HPDE6-E6E7 (cell line): ENCODE data around the gene STK38L.
"Not testable (repeated sequence)": the region's sequence is repeated elsewhere in the genome, so short reads cannot be mapped to it uniquely, and the experiment has no call there.

Experiments
- DNase-seq: peaks from one replicate; pipeline ENCODE4 v3.0.0; 2011; ENCODE audit warnings: missing footprints; ENCODE audit errors: extremely low spot score

The STK38L gene

DNA sequence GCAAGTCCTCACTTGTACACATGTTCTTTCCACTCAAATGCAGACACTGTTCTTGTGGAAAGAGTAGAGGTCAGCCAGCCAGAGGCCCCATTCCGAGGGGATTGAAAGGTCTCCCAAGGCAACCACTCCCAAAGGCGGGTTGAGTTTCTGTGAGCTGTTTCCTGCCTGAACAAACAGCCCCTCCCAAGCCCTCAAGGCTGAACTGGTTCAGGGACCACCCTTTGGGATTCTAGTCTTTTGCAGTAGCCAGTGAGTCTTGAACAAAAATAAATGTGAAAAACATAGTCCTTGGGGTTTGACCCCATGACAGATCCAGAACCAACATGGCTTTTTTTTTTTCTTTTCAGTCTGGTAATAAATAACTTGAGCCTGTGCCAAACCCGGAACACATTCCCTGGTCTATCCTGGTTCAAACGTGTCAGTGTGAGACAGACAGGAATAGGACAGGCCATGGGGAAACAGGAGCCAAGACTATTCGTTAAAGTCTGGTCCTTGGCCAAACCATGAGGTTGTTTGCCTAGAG is 17.6 kb upstream of the STK38L start:
- DNase-seq, result peak; percentile 49

GRCh38 chr12:27229367-27229766 is 14.7 kb upstream of the STK38L start:
- no peak for DNase-seq

DNA sequence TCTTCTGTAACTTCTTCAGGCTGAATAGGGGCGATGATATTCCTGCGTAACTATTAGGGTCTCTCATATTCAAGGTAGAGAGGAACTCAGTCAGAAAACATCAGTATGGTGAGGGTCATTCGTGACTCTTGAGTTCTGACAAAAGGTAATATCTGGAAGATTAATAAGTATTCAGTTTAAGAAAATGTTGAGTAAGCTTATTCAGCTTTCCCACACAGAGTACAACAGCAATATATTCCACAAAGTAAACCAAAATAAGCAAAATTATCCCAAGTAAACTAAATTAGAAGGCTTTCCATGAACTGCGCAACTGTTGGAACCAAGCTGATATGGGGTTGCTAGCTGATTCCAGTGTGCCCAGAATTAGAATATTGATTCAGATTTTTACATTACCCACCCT is 12.7 kb upstream of the STK38L start:
- not testable (repeated sequence) for DNase-seq

GRCh38 chr12:27233814-27234213 is 10.3 kb upstream of the STK38L start:
- DNase-seq, result no peak

GRCh38 chr12:27236498-27236897 is 7.6 kb upstream of the STK38L start:
- no peak for DNase-seq

DNA sequence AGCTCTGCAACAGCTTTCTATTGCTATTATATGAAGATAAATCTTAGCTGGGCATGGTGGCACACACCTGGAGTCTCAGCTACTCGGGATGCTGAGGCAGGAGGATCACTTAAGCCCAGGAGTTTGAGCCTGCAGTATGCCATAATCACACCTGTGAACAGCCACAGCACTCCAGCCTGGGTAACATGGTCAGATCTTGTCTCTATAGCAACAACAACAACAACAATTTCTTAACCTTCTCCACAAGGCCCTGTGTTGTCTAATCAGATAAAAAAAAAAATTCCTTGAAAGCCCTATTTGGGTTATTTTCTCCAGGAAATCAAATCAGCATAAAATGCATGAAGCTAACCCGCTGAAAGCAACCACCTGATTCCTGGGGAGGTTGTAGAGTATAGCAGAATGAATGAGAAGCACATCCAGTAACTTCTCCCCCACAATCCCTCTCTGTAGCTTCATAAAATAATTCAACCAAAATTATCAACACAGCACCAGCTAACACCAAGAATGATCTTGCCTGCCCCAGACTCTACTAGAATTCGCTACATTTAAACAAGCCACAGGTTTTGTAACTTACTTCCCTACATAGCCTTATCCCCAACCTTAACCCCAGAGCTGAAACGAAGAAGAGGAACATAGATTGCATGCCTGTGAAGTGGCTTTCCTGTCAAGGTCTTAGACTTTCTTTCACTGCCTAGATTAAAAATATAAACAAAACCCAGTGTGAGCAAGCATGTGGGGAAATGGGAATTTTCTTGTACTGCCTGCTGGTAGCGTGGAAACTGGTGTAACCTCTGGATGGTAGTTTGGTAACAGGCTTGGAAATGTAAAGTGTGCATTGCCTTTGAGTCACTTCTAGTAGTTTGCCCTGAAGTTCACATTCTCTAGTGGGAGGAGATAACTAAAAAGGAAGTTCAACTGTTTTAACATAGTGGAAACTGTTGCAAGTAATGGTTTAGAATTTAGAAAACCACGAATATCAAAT is 6.0 kb upstream of the STK38L start:
- DNase-seq, result no peak

DNA sequence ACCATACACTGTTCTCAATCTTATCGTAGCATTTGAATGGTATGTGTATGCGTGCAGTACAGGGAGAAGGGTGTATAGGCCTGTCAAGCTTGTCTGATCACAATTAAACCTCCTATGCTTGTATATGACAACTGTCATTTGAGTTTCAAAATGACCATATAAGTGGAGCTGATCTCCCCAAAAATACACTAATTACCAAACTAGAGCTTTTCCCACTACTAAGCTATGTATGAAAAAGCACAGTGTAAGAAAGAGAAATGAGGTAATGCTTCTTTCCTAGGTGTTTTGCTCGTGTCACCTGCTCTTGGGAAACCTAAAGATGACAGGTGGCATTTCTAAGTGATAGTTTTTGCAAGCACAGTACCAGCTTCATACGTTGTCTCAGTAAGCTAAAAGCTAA is 1.1 kb upstream of the STK38L start:
- DNase-seq, result no peak

GRCh38 chr12:27244689-27245488 is 803 bp downstream of the STK38L start:
- DNase-seq, result no peak

- DNase-seq, result no peak
Observed at GRCh38 chr12:27246141-27246540, 2.1 kb downstream of the STK38L start.

DNA sequence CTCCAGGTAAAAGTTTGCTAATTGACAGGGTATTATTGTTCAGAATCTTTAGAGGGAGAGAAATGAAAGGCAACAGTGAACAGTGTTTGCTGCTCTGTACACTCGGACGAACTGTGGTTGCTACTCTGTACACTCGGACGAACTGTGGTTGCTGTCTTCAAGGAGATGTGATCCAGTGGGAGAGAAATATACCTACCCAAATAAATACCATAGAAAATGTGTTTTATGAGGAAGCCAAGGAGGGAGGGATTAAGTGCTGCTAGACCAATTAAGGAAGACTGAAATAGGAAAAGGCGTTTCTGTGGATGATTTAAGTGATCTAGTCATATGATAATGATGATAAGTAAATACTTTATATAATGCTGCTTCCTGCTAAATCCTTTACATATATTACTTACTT is 2.7 kb downstream of the STK38L start:
- DNase-seq, result no peak

DNA sequence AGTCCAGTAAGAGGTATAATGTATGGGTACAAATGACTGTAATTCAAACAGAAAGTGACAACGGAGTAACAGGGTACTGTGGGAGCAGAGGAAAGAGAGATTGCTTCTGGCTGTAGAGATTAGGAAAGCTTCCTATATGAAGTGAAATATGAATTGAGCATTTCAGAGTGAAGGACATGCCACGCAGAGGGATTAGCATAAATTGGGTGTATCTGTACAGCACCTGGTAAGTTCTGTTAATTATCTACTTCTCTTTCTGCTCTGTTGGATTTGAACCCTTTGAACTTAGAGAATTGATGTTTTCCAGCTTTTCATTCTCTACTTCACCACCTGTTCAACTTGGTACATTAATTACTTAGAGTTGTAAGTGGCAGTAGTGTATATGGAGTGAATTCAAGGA is 8.8 kb downstream of the STK38L start:
- no peak for DNase-seq

DNA sequence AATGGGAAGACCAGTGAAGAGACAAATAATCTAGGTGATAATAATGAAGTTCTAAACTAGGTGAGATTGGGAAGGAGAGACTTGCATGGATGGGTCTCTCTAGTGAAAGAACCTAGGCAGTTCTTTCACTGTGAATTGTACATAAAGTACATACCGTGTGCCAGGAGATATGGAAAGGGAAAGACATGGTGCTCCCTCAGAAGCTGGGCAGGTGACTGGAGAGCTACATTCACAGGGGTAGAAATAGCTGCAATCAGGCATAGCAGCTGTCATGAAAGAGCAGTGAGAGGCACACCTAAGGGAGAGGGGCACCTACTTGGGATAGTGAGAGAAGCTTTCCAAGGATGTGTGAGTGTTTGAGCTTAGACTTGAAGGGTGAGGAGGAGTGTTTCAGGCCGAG is 9.3 kb downstream of the STK38L start:
- DNase-seq, result no peak

DNA sequence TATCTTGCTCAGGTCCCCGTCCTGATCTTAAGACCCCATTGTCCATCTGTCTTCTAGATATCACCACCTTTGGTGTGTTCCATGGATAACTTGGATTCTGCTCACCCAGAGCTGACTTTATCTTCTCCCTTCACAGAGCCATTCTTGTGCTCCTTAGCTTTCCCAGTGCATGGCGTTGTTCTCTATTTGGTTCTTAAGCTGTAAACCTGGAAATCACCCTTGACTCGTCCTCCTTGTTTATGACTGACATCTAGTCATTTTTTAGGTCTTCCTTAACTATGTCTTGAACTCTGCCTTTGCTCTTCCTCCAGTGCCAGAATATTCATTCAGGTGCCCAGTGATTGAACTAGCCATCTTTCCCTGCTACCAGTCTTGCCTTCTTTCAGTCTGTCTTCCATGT is 11.7 kb downstream of the STK38L start:
- no peak for DNase-seq

DNA sequence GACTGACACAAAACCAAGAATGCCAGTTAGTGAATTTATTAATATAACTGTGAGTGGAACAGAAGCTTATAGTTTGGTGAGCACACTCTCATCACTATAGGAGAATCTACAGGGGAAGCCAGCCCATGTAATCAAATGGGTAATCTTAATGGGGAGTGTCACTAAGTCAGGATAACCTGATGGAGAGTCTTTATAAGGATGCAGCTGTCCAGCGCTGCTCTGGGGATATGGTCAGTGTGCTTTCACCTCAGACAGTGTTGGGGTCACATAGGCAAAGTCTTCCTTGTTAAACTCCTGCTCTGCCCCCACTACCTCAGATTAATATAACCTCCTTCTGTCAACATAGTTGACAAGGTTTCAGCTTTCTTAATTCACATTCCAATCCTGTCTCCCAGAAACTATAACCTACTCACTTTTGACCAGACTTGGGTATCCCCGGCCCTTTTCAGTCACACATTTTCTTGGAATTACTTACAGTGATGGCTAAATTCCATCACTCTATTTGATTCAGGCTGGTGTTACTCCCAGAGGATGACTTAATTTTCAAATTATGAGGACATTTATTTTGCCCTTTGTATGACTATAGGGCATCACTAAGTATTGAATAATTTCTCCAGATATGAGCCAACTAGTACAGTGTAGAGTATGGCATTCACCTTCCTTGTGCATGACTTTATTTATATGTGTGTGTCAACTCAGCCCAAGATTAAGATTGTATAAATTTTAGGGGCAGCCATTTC is 13.2 kb downstream of the STK38L start:
- DNase-seq, result no peak

- no peak for DNase-seq
Observed at GRCh38 chr12:27260746-27261145, 16.7 kb downstream of the STK38L start.

- DNase-seq, result no peak
Observed at GRCh38 chr12:27261866-27262265, 17.8 kb downstream of the STK38L start.

DNA sequence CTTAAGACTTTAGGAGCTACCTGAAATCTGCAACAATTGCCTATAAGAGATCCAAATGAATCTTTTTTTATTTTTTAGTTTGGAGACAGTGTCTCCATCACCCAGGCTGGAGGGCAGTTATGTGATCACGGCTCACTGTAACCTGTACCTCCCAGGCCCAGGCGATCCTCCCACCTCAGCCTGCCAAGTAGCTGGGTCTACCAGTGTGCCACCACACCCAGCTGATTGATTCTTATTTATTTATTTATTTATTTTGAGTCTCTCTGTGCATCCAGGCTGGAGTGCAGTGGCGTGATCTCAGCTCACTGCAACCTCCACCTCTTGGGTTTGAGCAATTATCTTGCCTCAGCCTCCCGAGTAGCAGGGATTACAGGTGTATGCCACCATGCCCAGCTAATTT is 26.1 kb downstream of the STK38L start:
- DNase-seq, result no peak

DNA sequence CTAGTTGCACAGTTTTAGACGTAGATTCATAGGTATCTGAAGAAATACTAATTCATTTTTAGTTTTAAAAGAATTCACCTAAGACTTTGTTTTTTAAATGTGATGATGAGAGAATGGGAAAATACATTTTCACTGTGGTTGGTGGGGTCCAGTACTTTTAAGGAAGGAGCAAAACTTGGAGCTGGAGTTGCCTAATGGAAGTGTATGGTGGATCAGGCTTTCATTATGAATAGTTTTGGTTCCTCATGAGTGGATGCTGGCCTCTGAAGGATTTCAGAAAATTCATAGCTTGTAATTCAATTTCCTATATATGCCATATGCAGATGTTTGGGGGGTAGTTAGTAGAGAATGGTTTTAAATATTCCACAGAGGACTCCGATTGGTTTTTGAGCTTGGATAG is 27.1 kb downstream of the STK38L start:
- no peak for DNase-seq

- DNase-seq, result no peak
Observed at GRCh38 chr12:27272373-27273028, 28.4 kb downstream of the STK38L start.

GRCh38 chr12:27273114-27273513 is 29.0 kb downstream of the STK38L start:
- no peak for DNase-seq

- no peak for DNase-seq
Observed at GRCh38 chr12:27274706-27275105, 30.6 kb downstream of the STK38L start.
